ENCODE data around the gene GBA2. TPM values are rescaled to one million over a fixed set of nuclear protein-coding genes. Genes with fewer than 3 reads are reported as not detected.

Gene GBA2
- total RNA-seq, 1 experiment from 2014 or later: 16.0 TPM

DNA sequence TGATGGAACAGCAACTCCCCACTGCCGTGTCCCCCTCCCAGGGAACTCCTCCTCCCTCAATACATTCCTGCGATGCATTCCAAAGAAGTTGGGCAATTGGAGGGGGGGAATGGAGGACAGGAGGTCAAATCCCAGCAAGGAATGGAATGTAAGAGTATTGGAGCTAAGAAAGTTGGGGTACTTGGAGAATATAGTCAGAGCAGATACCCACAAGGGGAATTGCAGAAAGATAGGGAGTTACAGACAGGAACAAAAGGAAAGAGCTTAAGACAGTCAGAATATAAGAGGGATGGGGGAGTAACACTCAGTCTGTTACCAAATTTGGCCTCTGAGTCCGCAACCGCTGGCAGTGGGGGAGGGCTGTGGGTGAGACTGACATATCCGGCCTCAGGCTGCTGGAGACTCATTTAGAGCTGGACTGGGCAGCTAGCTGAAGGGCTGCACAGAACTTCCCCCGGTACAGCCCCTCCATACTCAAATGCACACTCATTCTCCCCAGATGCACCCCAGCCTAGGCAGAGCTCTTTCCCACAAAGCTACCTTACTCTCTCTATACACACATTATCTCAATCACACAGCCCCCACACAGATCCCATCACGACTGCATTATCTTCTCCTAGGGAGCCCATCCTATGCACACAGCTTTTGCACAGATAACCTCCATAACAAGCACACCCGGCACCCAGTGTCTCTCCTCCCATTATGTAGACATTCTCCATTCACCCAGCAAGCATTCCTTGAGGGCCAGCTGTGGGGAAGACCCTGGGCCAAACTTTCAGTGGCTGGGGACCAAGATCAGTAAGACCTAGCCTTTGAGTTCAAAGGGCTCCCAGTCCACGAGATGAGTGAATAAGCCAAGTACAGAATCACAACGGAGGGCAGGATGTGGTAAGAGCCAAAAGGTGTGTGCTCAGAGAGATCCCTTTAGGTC, 20.7 kb downstream of the GBA2 start:
- Histone ChIP-seq H3K4me1 (replicated peaks) (peaks cover 48% of the 10 kb centered on the region), H3K27ac (peak overlapping the region; percentile 98), H3K4me3 (peak overlapping the region; percentile 15), H3K36me3 (peaks cover 51% of the 10 kb centered on the region), H3K9me3 (replicated peaks) (no peaks in the 10 kb centered on the region), H3K27me3 (replicated peaks) (no peaks in the 10 kb centered on the region)
- peak; percentile 82 to 90 for DNase-seq (ENCODE audit: low read depth in 1 of 2, low spot score in 2 of 2)

GRCh38 chr9:35727676-35728040, 21.4 kb downstream of the GBA2 start:
- H3K4me3 ChIP-seq: peak overlapping the region; percentile 15
- H3K36me3 ChIP-seq: peaks cover 56% of the 10 kb centered on the region
- H3K4me1 ChIP-seq (replicated peaks): peaks cover 44% of the 10 kb centered on the region
- no peaks in the 10 kb centered on the region for H3K9me3 ChIP-seq (replicated peaks)
- no peaks in the 10 kb centered on the region for H3K27me3 ChIP-seq (replicated peaks)
- no peak for DNase-seq (ENCODE audit: low read depth in 1 of 2, low spot score in 2 of 2)
- peak overlapping the region; percentile 98 for H3K27ac ChIP-seq

DNA sequence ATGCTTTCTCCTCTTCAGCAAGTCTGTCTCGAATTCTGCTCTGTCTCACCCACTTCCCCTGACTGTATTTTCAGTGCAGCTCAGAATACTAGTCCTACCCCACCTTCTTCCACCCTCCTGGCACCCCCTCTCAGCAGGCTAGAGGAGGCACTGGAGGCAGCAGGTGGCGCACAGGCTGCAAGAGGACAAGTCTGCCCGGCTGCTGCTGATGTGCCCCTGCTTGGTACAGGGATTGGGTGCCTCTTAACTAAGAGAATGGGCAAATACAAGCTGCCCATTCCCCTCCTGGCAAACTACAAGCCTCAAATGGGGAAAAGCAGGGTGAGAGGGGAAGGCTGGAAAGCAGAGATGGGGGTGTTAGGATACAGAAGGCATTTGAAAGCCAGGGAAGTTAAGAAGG, 22.1 kb downstream of the GBA2 start:
- Histone ChIP-seq H3K4me1 (replicated peaks) (peaks cover 44% of the 10 kb centered on the region), H3K4me3 (no peak overlapping the region), H3K9me3 (replicated peaks) (no peaks in the 10 kb centered on the region), H3K27me3 (replicated peaks) (no peaks in the 10 kb centered on the region), H3K36me3 (peaks cover 63% of the 10 kb centered on the region), H3K27ac (peak overlapping the region; percentile 98)
- DNase-seq (ENCODE audit: low read depth in 1 of 2, low spot score in 2 of 2): peak in 1 of 2 experiments; percentile 3

DNA sequence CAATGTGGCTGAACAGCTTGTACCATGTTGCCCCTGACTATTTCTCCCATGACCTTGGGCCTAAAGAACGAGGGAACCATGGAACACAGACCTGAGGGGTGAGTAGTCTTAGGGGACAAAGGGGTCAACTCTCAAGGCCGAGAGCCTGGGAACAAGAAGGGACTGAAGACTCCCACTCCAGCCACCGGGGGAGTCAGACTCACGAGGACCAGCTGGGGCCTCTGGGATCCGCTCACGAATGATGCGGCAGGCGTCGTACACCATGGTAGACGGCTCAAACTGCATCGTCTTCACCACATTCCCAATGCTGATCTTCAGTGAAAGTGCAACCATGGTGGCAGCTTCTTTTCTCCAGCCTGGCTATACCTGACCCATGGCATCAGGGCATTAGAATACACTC, 23.7 kb downstream of the GBA2 start:
- H3K36me3 ChIP-seq: peaks cover 76% of the 10 kb centered on the region
- H3K9me3 ChIP-seq (replicated peaks): no peaks in the 10 kb centered on the region

GRCh38 chr9:35723908-35724307, 25.1 kb downstream of the GBA2 start:
- DNase-seq (ENCODE audit: low read depth in 1 of 2, low spot score in 2 of 2): no peak

More for the DNA sequence above, 23.7 kb downstream of the GBA2 start:
- DNase-seq (ENCODE audit: low read depth in 1 of 2, low spot score in 2 of 2): no peak
- Histone ChIP-seq H3K4me3 (no peak overlapping the region), H3K27me3 (replicated peaks) (no peaks in the 10 kb centered on the region), H3K4me1 (replicated peaks) (peaks cover 36% of the 10 kb centered on the region), H3K27ac (no peak overlapping the region)

GRCh38 chr9:35723426-35723825, 25.6 kb downstream of the GBA2 start:
- DNase-seq (ENCODE audit: low read depth in 1 of 2, low spot score in 2 of 2): no peak

More at GRCh38 chr9:35723908-35724307, 25.1 kb downstream of the GBA2 start:
- no peaks in the 10 kb centered on the region for H3K27me3 ChIP-seq (replicated peaks)
- H3K4me1 ChIP-seq (replicated peaks): peaks cover 23% of the 10 kb centered on the region
- no peak overlapping the region for H3K4me3 ChIP-seq
- no peak overlapping the region for H3K27ac ChIP-seq
- H3K9me3 ChIP-seq (replicated peaks): no peaks in the 10 kb centered on the region
- H3K36me3 ChIP-seq: peaks cover 85% of the 10 kb centered on the region

DNA sequence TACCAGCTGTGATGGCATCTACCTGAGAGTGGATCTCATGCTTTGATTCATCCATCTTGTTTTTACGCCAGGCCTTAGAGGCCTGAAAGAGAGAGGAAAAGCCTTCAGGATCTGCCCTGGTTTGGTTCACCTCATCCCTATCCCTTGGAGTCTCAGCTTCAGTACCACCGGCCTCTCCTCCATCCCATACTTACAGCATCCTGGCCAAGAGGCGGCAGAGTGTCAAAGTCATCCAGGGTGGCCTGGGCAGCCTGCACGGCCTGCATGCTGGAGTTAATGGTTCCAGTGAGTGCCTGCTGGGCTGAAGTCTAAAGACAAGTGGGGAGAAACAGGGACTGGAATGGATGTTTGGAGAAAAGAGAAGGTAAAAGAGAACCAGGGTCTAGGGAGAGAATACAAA, 29.5 kb downstream of the GBA2 start:
- no peak overlapping the region for H3K27ac ChIP-seq
- H3K9me3 ChIP-seq (replicated peaks): no peaks in the 10 kb centered on the region
- no peaks in the 10 kb centered on the region for H3K27me3 ChIP-seq (replicated peaks)
- DNase-seq (ENCODE audit: low read depth in 1 of 2, low spot score in 2 of 2): no peak
- H3K36me3 ChIP-seq: peaks cover 93% of the 10 kb centered on the region
- H3K4me3 ChIP-seq: no peak overlapping the region
- no peaks in the 10 kb centered on the region for H3K4me1 ChIP-seq (replicated peaks)

More at GRCh38 chr9:35723426-35723825, 25.6 kb downstream of the GBA2 start:
- Histone ChIP-seq H3K36me3 (peaks cover 89% of the 10 kb centered on the region), H3K9me3 (replicated peaks) (no peaks in the 10 kb centered on the region), H3K4me1 (replicated peaks) (peaks cover 19% of the 10 kb centered on the region), H3K27ac (no peak overlapping the region), H3K27me3 (replicated peaks) (no peaks in the 10 kb centered on the region), H3K4me3 (no peak overlapping the region)

DNA sequence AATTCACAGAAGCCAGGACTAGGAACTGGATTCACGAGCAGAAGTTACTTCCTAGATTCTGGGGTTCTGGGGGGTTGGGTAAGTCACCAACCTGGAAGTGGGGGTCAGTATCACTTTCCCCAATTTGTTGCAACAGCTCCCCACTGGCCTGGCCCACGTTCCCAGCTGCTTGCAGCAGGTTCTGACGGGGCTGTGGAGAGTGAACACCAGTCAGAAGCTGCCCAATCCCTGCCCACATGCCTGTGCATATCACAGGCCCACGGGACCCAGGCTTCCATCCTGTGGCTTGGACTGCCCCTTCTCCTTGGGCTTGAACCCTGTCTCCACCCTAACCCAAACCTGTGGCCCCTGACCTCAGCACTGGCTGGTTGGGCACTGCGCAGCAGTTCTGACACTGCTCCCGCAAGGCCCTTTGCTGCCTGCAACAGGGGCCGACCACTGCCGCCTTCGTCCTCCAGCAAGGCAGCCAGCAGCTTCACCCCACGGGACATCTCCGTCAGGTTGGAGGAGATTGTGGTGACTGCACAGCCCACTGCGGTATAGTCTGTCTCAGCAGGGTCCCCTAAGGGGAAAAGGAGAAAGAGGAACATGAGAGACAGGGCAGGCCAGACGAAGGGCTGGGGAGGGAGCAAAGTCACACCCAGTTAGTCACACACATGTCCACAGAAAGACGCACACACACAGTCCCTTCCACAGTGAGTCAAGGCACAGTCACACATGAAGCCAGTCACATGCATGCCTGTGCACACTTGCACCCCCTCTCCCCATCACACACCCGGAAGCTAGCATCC, 30.1 kb downstream of the GBA2 start:
- Histone ChIP-seq H3K4me3 (no peak overlapping the region), H3K36me3 (peaks cover 93% of the 10 kb centered on the region), H3K4me1 (replicated peaks) (no peaks in the 10 kb centered on the region), H3K9me3 (replicated peaks) (no peaks in the 10 kb centered on the region), H3K27me3 (replicated peaks) (no peaks in the 10 kb centered on the region), H3K27ac (no peak overlapping the region)
- DNase-seq (ENCODE audit: low read depth in 1 of 2, low spot score in 2 of 2): no peak

- H3K4me1 ChIP-seq (replicated peaks): no peaks in the 10 kb centered on the region
- H3K27ac ChIP-seq: no peak overlapping the region
- H3K4me3 ChIP-seq: no peak overlapping the region
- peaks cover 91% of the 10 kb centered on the region for H3K36me3 ChIP-seq
- no peaks in the 10 kb centered on the region for H3K9me3 ChIP-seq (replicated peaks)
- no peaks in the 10 kb centered on the region for H3K27me3 ChIP-seq (replicated peaks)
- no peak for DNase-seq (ENCODE audit: low read depth in 1 of 2, low spot score in 2 of 2)
Measured at GRCh38 chr9:35717132-35717870, 31.7 kb downstream of the GBA2 start.

- no peak overlapping the region for H3K4me3 ChIP-seq
Measured at GRCh38 chr9:35716230-35716629, 32.8 kb downstream of the GBA2 start.

GRCh38 chr9:35714579-35715252, 34.3 kb downstream of the GBA2 start:
- Histone ChIP-seq H3K27ac (no peak overlapping the region), H3K36me3 (peaks cover 80% of the 10 kb centered on the region), H3K4me1 (replicated peaks) (no peaks in the 10 kb centered on the region), H3K9me3 (replicated peaks) (no peaks in the 10 kb centered on the region), H3K4me3 (no peak overlapping the region), H3K27me3 (replicated peaks) (no peaks in the 10 kb centered on the region)
- no peak for DNase-seq (ENCODE audit: low read depth in 1 of 2, low spot score in 2 of 2)

More at GRCh38 chr9:35716230-35716629, 32.8 kb downstream of the GBA2 start:
- H3K27me3 ChIP-seq (replicated peaks): no peaks in the 10 kb centered on the region
- H3K9me3 ChIP-seq (replicated peaks): no peaks in the 10 kb centered on the region
- no peak overlapping the region for H3K27ac ChIP-seq
- H3K36me3 ChIP-seq: peaks cover 85% of the 10 kb centered on the region
- no peaks in the 10 kb centered on the region for H3K4me1 ChIP-seq (replicated peaks)
- DNase-seq (ENCODE audit: low read depth in 1 of 2, low spot score in 2 of 2): no peak

DNA sequence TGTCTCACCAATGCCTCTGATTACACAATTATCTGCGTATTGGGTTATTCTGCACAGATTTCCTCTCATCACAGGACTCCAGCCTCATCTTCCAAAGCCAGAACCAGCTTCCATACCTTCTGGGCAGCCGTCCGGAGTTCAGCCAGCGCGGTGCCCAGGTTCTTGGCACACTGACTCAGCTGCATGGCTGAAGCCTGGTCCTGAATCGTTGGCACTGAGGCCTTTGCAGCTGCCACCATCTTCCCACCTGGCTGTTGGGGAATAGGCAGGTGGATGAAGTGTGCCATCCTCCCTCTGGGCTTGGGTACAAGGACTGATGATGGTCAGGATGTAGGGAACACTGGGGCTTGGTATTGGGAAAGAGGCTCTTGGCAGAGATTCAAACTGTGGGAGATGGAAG, 34.9 kb downstream of the GBA2 start:
- Histone ChIP-seq H3K9me3 (replicated peaks) (no peaks in the 10 kb centered on the region), H3K4me3 (no peak overlapping the region), H3K4me1 (replicated peaks) (no peaks in the 10 kb centered on the region), H3K27me3 (replicated peaks) (no peaks in the 10 kb centered on the region), H3K27ac (no peak overlapping the region), H3K36me3 (peaks cover 78% of the 10 kb centered on the region)
- no peak for DNase-seq (ENCODE audit: low read depth in 1 of 2, low spot score in 2 of 2)

- H3K4me1 ChIP-seq (replicated peaks): no peaks in the 10 kb centered on the region
- DNase-seq (ENCODE audit: low read depth in 1 of 2, low spot score in 2 of 2): no peak
- H3K9me3 ChIP-seq (replicated peaks): no peaks in the 10 kb centered on the region
- H3K27me3 ChIP-seq (replicated peaks): no peaks in the 10 kb centered on the region
- H3K36me3 ChIP-seq: peaks cover 78% of the 10 kb centered on the region
- no peak overlapping the region for H3K27ac ChIP-seq
- H3K4me3 ChIP-seq: no peak overlapping the region
Measured at GRCh38 chr9:35713578-35713977, 35.5 kb downstream of the GBA2 start.

Data from SJSA1 (cell line).